Measurements from ENCODE around the gene TSPO.

DNA sequence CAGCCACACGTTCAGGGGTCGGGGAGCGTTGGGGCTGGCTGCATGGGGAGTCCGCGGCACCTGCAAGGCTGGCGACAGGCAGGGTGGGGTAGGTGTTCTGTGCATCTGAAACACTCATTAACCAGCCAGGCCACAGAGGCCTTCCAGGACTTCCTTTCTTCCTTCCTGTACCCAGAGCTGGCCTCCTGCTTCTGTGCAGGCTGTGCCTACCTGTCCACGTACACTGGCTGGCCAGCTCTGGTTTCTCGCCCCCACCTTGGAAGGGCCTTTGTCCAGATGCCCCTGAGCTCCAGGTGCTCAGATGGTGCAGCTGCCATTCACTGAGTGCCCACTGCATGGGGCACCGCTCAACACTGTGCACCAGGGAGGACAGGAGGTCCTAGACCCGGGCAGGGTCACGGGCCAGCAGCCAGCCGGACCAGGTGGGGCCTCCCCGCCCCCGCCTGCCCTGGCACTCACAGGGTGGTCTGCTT, 19.7 kb downstream of the TSPO start:
- TF ChIP-seq, protein P1, sequence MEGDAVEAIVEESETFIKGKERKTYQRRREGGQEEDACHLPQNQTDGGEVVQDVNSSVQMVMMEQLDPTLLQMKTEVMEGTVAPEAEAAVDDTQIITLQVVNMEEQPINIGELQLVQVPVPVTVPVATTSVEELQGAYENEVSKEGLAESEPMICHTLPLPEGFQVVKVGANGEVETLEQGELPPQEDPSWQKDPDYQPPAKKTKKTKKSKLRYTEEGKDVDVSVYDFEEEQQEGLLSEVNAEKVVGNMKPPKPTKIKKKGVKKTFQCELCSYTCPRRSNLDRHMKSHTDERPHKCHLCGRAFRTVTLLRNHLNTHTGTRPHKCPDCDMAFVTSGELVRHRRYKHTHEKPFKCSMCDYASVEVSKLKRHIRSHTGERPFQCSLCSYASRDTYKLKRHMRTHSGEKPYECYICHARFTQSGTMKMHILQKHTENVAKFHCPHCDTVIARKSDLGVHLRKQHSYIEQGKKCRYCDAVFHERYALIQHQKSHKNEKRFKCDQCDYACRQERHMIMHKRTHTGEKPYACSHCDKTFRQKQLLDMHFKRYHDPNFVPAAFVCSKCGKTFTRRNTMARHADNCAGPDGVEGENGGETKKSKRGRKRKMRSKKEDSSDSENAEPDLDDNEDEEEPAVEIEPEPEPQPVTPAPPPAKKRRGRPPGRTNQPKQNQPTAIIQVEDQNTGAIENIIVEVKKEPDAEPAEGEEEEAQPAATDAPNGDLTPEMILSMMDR (IDR thresholded peaks at IDR 0.05) = peak in 2 of 5 experiments; percentile 14 to 26
- TF ChIP-seq POLR2A (IDR thresholded peaks at IDR 0.05) = no peak
- TF ChIP-seq POLR2AphosphoS5 (IDR thresholded peaks at IDR 0.05) = no peak
- TF ChIP-seq EP300 (IDR thresholded peaks at IDR 0.05; ENCODE audit: low read depth) = no peak
